Mucosa of rectum (tissue), 2 donors: ENCODE data around the gene NOP14.

Source experiments
- H3K27ac ChIP-seq, 2 donors: one replicate each; pipeline ENCODE4 v1.7.0; 2013; ENCODE audit warnings: inconsistent platforms in 2 of 2, low read depth in 2 of 2, low read length in 2 of 2
- H3K27me3 ChIP-seq, 2 donors: one replicate each; pipeline ENCODE4 v1.7.0; 2013; ENCODE audit warnings: low read length in 2 of 2; ENCODE audit not compliant: control insufficient read depth in 2 of 2, insufficient read depth in 2 of 2
- H3K36me3 ChIP-seq, 2 donors: one replicate each; pipeline ENCODE4 v1.7.0; 2013; ENCODE audit warnings: low read length in 2 of 2; ENCODE audit not compliant: control insufficient read depth in 2 of 2, insufficient read depth in 2 of 2
- H3K4me1 ChIP-seq, 2 donors: one replicate each; pipeline ENCODE4 v1.7.0; 2013; ENCODE audit warnings: low read length in 2 of 2, mild to moderate bottlenecking in 1 of 2; ENCODE audit not compliant: control insufficient read depth in 2 of 2, insufficient read depth in 2 of 2
- H3K4me3 ChIP-seq, 2 donors: one replicate each; pipeline ENCODE4 v1.7.0; 2013; ENCODE audit warnings: low read length in 2 of 2
- H3K9ac ChIP-seq, 2 donors: one replicate each; pipeline ENCODE4 v1.7.0; 2013; ENCODE audit warnings: low read length in 2 of 2, low read depth in 1 of 2, mild to moderate bottlenecking in 1 of 2
- H3K9me3 ChIP-seq, 2 donors: one replicate each; pipeline ENCODE4 v1.7.0; 2013; ENCODE audit warnings: low read length in 2 of 2; ENCODE audit not compliant: control insufficient read depth in 2 of 2
- donor health status: healthy.
- donor health status: Normal muscosa, but diverticular disease.

NOP14 gene

DNA sequence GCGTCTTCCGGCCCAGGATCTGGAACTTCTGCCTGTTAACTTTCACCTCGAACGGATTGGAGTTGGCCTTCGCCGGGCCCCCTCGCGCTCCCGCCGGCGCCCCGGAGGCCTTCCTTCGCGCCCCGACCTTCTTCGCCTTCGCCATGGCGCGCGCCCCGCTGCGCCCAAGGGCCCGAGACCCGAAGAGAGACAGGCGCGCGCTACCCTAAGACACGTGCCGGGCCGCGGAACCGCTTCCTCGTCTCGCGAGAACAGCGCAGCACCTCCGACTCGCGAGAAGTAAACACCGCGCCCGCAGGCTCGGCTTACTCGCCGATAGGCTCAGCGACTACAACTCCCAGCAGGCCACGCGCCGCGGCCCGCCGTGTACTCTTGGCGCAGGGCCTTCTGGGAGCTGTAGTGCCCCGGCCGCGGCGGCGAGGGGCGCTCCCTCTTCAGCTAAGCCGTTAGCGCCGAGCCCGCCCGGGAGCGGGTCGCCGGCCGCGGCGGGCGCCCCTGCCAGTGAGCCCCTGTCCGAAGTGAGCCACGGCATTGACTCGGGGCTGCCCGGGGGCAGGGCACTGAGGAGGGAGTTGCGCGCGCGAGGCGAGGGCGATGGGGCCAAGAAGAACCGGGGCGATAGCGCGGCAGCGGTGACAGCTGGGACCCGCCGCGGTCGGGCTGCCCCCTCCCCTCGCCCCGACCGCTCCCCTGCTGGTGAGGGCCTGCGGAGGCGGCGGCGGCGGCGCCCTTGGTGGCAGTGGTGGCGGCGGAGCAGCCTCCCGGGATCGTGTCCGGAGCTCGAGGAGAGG lies at the start of gene NOP14, which contains the start of gene GRK4:
Gene NOP14 (minus strand): TSS at position 232 of the 791 bp plus-strand sequence. CDS start 87 bp downstream, at position 145.
Gene GRK4 (plus strand): TSS at position 397 of the 791 bp plus-strand sequence. CDS start 500 bp downstream, outside the sequence.
- H3K36me3 ChIP-seq: peaks cover 4% of the 10 kb centered on the region in 2 donors
- H3K9ac ChIP-seq: peak within 1 kb of the TSS; percentile 77 to 79
- peaks cover 15 to 17% of the 10 kb centered on the region in 2 donors for H3K4me1 ChIP-seq
- no peaks in the 10 kb centered on the region for H3K9me3 ChIP-seq
- H3K27me3 ChIP-seq: no peaks in the 10 kb centered on the region
- peak within 1 kb of the TSS; percentile 78 to 89 for H3K27ac ChIP-seq
- peak within 1 kb of the TSS; percentile 86 to 95 for H3K4me3 ChIP-seq

DNA sequence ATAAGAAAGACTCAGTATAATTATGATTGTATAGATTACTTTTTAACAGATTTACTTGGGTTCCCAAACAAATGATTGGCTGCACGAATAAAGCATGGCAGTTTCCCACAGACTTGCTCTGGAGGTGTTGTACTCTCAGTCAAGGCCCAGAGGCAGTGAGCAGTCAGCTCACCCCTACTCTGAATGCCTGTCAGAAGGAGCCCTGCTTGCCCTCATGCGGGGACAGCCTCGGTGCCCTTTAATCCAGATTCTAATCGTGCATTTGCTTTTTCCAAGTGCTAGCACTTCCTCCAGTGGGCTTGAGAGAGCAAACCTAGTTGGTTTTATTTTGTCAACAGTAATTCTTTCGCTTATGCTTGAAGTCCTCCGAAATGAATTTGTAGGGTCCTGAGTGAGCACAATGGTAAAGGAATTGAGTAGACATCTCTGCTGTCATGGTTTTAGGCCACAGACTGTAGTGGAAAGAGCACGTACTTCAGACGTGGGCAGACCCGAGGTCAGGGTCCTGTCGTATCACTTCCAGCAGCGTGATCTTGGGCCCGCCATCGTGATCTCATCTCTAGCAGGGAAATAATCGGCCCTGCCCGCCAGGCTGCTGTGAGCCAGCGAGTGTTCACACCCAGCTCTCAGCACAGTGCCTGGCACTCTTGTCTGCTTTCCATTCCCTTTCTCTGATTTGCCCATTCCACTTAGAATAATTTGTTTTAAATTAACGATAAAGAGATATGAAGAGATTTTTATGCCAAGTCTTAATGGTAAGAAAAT lies 48.4 kb upstream of the NOP14 start:
- no peaks in the 10 kb centered on the region for H3K4me1 ChIP-seq
- no peak overlapping the region for H3K9ac ChIP-seq
- no peaks in the 10 kb centered on the region for H3K27me3 ChIP-seq
- no peak overlapping the region for H3K27ac ChIP-seq
- no peaks in the 10 kb centered on the region for H3K36me3 ChIP-seq
- no peak overlapping the region for H3K4me3 ChIP-seq
- H3K9me3 ChIP-seq: no peaks in the 10 kb centered on the region

DNA sequence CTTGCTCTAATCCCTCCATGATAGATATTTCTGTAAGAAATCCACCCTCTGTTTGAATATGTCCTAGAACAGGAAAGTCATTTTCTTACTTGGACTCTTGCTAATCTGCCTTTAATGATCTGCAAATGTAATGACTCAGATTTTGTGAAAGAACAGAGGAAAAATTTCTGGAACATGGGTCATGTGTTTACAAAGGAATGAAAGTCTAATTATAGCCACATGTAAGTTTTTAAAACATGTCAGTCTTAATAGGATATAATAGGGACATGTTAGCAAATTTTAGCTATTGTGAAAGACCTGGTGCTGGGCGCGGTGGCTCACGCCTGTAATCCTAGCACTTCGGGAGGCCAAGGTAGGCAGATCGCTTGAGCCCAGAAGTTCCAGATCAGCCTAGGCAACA lies 47.8 kb upstream of the NOP14 start:
- Histone ChIP-seq H3K27me3 (no peaks in the 10 kb centered on the region), H3K27ac (no peak overlapping the region), H3K36me3 (no peaks in the 10 kb centered on the region), H3K9ac (no peak overlapping the region), H3K4me1 (no peaks in the 10 kb centered on the region), H3K9me3 (no peaks in the 10 kb centered on the region), H3K4me3 (no peak overlapping the region)

DNA sequence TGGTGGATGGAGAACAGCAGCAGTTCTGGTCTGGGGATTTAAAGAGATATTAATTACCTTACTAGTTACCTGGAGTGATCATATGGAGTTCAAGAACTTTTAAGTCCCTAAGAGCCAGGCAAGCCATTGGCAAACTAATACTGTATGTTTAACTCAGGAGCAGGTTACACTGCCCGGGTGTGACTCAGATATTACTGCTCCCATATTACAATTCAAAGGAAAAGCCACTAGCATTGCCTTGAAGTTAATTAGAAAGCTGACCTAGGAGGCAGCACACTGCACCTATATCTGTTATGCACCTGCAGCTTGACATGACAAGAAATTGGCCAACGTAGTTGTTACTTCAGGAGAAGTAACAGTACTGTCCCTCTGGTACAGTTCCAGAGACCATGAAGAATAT lies 47.4 kb upstream of the NOP14 start:
- no peaks in the 10 kb centered on the region for H3K27me3 ChIP-seq
- H3K4me3 ChIP-seq: no peak overlapping the region
- no peaks in the 10 kb centered on the region for H3K9me3 ChIP-seq
- H3K36me3 ChIP-seq: no peaks in the 10 kb centered on the region
- H3K4me1 ChIP-seq: no peaks in the 10 kb centered on the region
- no peak overlapping the region for H3K27ac ChIP-seq
- no peak overlapping the region for H3K9ac ChIP-seq

DNA sequence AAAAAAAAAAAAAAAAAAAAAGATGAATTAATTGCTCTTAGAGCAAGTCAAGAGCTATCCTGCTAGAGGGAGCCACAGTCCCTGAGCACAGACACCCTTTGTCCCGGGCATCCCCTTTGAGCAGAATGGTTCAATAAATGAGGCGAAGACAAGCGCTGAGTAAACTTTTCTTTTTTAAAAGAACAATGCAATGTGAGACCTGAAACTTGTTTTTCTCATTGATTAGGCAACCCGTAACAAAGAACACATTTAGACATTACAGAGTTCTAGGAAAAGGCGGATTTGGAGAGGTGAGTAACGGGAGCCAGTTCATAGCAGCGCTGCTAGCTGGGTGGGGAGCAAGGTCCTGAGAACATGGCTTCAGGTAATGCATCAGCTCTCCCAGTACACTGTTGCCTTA lies 46.2 kb upstream of the NOP14 start:
- Histone ChIP-seq H3K9ac (no peak overlapping the region), H3K9me3 (no peaks in the 10 kb centered on the region), H3K27ac (no peak overlapping the region), H3K4me1 (no peaks in the 10 kb centered on the region), H3K36me3 (no peaks in the 10 kb centered on the region), H3K4me3 (no peak overlapping the region), H3K27me3 (no peaks in the 10 kb centered on the region)

DNA sequence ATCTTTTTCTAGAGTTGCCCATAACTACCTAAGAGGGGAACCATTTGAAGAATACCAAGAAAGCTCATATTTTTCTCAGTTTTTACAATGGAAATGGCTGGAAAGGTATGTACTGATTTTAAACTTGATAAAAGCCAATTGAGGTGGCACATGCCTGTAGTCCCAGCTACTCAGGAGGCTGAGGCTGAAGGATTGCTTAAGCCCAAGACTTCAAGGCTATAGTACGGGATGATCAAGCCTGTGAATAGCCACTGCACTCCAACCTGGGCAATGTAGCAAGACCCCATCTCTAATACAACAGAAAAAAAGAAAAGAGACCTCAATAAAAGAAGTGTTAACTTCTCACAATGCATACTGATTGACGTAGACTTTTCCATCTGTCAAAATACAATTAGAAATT lies 44.5 kb upstream of the NOP14 start:
- Histone ChIP-seq H3K9me3 (no peaks in the 10 kb centered on the region), H3K9ac (no peak overlapping the region), H3K27ac (no peak overlapping the region), H3K36me3 (no peaks in the 10 kb centered on the region), H3K27me3 (no peaks in the 10 kb centered on the region), H3K4me3 (no peak overlapping the region), H3K4me1 (no peaks in the 10 kb centered on the region)

DNA sequence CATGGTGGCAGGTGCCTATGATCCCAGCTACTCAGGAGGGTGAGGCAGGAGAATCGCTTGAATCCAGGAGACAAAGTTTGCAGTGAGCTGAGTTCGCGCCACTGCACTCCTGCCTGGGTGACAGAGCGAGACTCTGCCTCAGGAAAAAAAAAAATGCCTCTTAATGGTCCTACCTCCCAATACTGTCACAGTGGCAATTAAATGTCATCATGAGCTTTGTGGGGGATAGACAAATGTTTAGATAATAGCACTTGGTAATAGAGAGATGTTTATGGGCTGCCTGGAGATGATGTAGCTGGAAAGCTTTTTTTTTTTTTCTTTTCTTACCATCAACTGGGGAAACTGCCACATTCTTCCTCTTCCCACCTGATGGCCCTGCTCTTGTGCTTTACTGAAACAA lies 33.2 kb upstream of the NOP14 start:
- H3K27me3 ChIP-seq: no peaks in the 10 kb centered on the region

DNA sequence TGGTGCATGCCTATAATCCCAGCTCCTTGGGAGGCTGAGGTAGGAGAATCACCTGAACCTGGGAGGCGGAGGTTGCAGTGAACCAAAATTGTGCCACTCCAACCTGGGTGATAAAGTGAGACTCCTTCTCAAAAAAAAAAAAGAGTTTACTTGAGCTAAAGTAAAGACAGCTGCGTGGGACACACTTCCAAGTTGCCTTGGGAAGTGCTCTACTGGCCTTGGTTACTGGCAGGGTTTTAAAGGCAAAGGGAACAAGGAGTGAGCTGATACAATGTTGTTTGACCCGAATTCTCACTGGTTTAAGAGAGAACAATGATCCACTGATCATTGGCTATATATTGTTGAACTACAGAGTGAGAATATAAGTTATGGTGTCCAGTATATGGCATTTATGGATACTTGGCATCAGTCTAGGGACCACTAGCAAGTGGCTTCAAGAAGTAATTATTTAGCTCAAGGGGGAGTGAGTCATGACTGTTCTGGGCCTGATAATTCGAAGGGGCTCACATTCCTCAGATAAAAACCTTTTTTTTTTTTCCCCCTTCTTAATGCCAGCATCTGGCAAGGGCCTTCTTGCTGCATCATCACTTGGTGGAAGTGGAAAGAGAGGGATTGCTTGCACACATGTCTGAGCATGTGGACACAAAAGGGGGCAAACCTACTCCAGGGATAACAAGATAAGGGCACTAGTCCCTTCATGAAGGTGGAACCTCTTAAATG lies 32.5 kb upstream of the NOP14 start:
- Histone ChIP-seq H3K4me3 (no peak overlapping the region), H3K27me3 (no peaks in the 10 kb centered on the region), H3K9me3 (no peaks in the 10 kb centered on the region), H3K36me3 (no peaks in the 10 kb centered on the region), H3K4me1 (no peaks in the 10 kb centered on the region), H3K9ac (no peak overlapping the region), H3K27ac (no peak overlapping the region)

More for the DNA sequence above, 33.2 kb upstream of the NOP14 start:
- H3K36me3 ChIP-seq: no peaks in the 10 kb centered on the region
- H3K9me3 ChIP-seq: no peaks in the 10 kb centered on the region
- H3K9ac ChIP-seq: no peak overlapping the region
- H3K4me3 ChIP-seq: no peak overlapping the region
- H3K4me1 ChIP-seq: no peaks in the 10 kb centered on the region
- H3K27ac ChIP-seq: no peak overlapping the region

DNA sequence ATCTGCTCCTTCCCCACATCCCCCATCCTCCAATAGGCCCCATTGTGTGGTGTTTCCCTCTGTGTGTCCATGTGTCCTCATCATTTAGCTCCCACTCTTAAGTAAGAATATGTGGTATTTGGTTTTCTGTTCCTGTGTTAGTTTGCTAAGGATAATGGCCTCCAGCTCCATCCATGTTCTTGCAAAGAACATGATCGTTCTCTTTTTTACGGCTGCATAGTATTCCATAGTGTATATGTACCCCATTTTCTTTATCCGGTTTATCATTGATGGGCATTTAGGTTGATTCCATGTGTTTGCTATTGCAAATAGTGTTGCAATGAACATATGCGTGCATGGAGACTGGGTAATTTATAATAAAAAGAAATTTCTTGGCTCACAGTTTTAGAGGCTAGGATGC lies 31.7 kb upstream of the NOP14 start:
- no peak overlapping the region for H3K4me3 ChIP-seq
- no peaks in the 10 kb centered on the region for H3K36me3 ChIP-seq
- H3K9ac ChIP-seq: no peak overlapping the region

DNA sequence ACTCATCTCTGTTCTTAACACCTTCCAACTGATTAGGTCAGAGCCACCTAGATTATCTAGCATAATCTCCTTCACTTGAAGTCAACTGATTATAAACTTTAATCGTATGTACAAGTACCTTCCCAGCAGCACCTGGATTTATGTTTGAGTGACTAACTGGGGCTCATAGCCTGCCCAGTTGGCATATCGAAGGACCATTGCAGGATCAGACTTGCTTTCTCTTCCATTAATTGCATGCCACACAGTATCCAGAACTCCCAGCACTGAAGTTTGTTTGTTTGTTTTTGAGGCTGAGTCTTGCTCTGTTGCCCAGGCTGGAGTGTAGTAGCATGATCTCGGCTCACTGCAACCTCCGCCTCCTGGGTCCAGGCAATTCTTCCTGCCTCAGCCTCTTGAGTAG lies 28.0 kb upstream of the NOP14 start:
- H3K4me3 ChIP-seq: no peak overlapping the region
- peaks cover 0 to 2% of the 10 kb centered on the region in 2 donors for H3K27me3 ChIP-seq
- H3K27ac ChIP-seq: no peak overlapping the region
- no peaks in the 10 kb centered on the region for H3K4me1 ChIP-seq
- H3K9ac ChIP-seq: no peak overlapping the region
- H3K9me3 ChIP-seq: no peaks in the 10 kb centered on the region
- H3K36me3 ChIP-seq: no peaks in the 10 kb centered on the region

More for the DNA sequence above, 31.7 kb upstream of the NOP14 start:
- H3K27me3 ChIP-seq: no peaks in the 10 kb centered on the region
- no peaks in the 10 kb centered on the region for H3K9me3 ChIP-seq
- H3K4me1 ChIP-seq: no peaks in the 10 kb centered on the region
- H3K27ac ChIP-seq: no peak overlapping the region
